H1 (cell line): Measurements from ENCODE around the gene DCAF7. TPM values are rescaled to one million over a fixed set of nuclear protein-coding genes. Genes with fewer than 3 reads are reported as not detected.

Source experiments
- CTCF ChIA-PET: fragments of 300-600 bp; sonication (Branson Sonifier 250); formaldehyde crosslinking; loops from one replicate; lab custom pipeline; 2021; ENCODE audit not compliant: partially characterized antibody; lab: Charles Lee
- POLR2A ChIA-PET: fragments of 300-600 bp; sonication (Branson Sonifier 250); formaldehyde crosslinking; loops from one replicate; lab custom pipeline; 2021; ENCODE audit warnings: inconsistent platforms; ENCODE audit not compliant: partially characterized antibody; lab: Charles Lee
- DNase-seq, 2 experiments: peaks; one replicate each; pipeline versions ENCODE4 v3.0.0 to v3.0.0-alpha.2; 2010 to 2022; ENCODE audit warnings: low spot score in 2 of 2, low read depth in 1 of 2, mixed read lengths in 1 of 2
- FAIRE-seq: peaks from 2 replicates; lab custom pipeline; 2011; peaks lifted over from hg19 to GRCh38; lab: Jason Lieb, UNC
- H2AFZ ChIP-seq: 2 replicates; pipeline ENCODE4 v1.8.1; 2012; ENCODE audit warnings: low read length, inconsistent platforms
- H2AK5ac ChIP-seq: 2 replicates; pipeline ENCODE4 v1.6.1; 2013; ENCODE audit warnings: low read depth, low read length
- H2BK120ac ChIP-seq: replicated peaks from 2 replicates; pipeline ENCODE3; 2013; ENCODE audit warnings: low read depth, low read length, inconsistent platforms
- H2BK12ac ChIP-seq: 2 replicates; pipeline ENCODE4 v1.6.1; 2013; ENCODE audit warnings: low read depth, low read length
- H2BK15ac ChIP-seq: 2 replicates; pipeline ENCODE4 v1.6.1; 2013; ENCODE audit warnings: low read length
- H2BK20ac ChIP-seq: 2 replicates; pipeline ENCODE4 v1.6.1; 2013; ENCODE audit warnings: low read length
- H2BK5ac ChIP-seq: 2 replicates; pipeline ENCODE4 v1.6.1; 2013; ENCODE audit warnings: low read depth, low read length
- H3K14ac ChIP-seq: 2 replicates; pipeline ENCODE4 v1.6.1; 2013; ENCODE audit warnings: inconsistent platforms; ENCODE audit not compliant: insufficient read length
- H3K18ac ChIP-seq: 2 replicates; pipeline ENCODE4 v1.6.1; 2013; ENCODE audit warnings: low read length; ENCODE audit errors: extremely low read depth
- H3K23ac ChIP-seq: 2 replicates; pipeline ENCODE4 v1.6.1; 2013; ENCODE audit warnings: inconsistent platforms; ENCODE audit not compliant: insufficient read length
- H3K23me2 ChIP-seq: 2 replicates; pipeline ENCODE4 v1.6.1; 2013; ENCODE audit warnings: low read depth, low read length
- H3K27ac ChIP-seq: 2 replicates; pipeline ENCODE4 v1.6.1; 2011; ENCODE audit warnings: low read depth, low read length, inconsistent platforms
- H3K27me3 ChIP-seq, 4 experiments: replicated peaks in 1 of 4; 1 replicate in 1 of 4; 2 replicates in 3 of 4; pipeline versions ENCODE4 v1.6.1 to v1.8.1; 2011 to 2013; ENCODE audit warnings: low read length in 3 of 4, mild to moderate bottlenecking in 3 of 4, inconsistent platforms in 2 of 4, mixed read lengths in 2 of 4, moderate library complexity in 1 of 4; ENCODE audit not compliant: control insufficient read depth in 3 of 4, insufficient read depth in 3 of 4; ENCODE audit errors: extremely low read depth in 1 of 4
- H3K36me3 ChIP-seq, 4 experiments: 2 replicates each; pipeline versions ENCODE4 v1.6.1 to v1.8.1; 2011 to 2013; ENCODE audit warnings: mild to moderate bottlenecking in 4 of 4, low read length in 3 of 4, moderate library complexity in 2 of 4, control low read depth in 1 of 4, inconsistent platforms in 1 of 4; ENCODE audit not compliant: insufficient read depth in 4 of 4, control insufficient read depth in 2 of 4
- H3K4ac ChIP-seq: replicated peaks from 2 replicates; pipeline ENCODE3; 2013; ENCODE audit warnings: low read length, low read depth, mixed read lengths, inconsistent platforms; ENCODE audit not compliant: insufficient read length
- H3K4me1 ChIP-seq, 4 experiments: replicated peaks in 1 of 4; 1 replicate in 1 of 4; 2 replicates in 3 of 4; pipeline versions ENCODE4 v1.6.1 to v1.8.1; 2011 to 2013; ENCODE audit warnings: low read length in 3 of 4, inconsistent platforms in 2 of 4, mixed read lengths in 1 of 4; ENCODE audit not compliant: insufficient read depth in 4 of 4, control insufficient read depth in 3 of 4
- H3K4me2 ChIP-seq, 2 experiments: 2 replicates each; pipeline versions ENCODE4 v1.6.1 to v1.8.1; 2011 to 2013; ENCODE audit warnings: low read depth in 2 of 2, low read length in 2 of 2, control low read depth in 1 of 2, inconsistent platforms in 1 of 2, mild to moderate bottlenecking in 1 of 2; ENCODE audit not compliant: insufficient read depth in 1 of 2
- H3K4me3 ChIP-seq, 4 experiments: fragments of 200-600, 300-600 bp in 1 of 4; sonication (generic), shearing (Covaris generic), sonication (Bioruptor Twin) in 1 of 4; 2 replicates each; pipeline versions ENCODE4 v1.5.1 to v1.8.1; 2011 to 2016; ENCODE audit warnings: low read length in 4 of 4, low read depth in 3 of 4, control low read depth in 2 of 4, inconsistent platforms in 2 of 4, mild to moderate bottlenecking in 2 of 4, mixed read lengths in 1 of 4, moderate library complexity in 1 of 4; ENCODE audit not compliant: insufficient read depth in 2 of 4; ENCODE audit errors: extremely low read depth in 1 of 4
- H3K56ac ChIP-seq: replicated peaks from 2 replicates; pipeline ENCODE3; 2013; ENCODE audit warnings: low read depth, mild to moderate bottlenecking, mixed read lengths, low read length, inconsistent platforms; ENCODE audit not compliant: insufficient read length
- H3K79me1 ChIP-seq: 2 replicates; pipeline ENCODE4 v1.6.1; 2013; ENCODE audit warnings: low read depth, low read length, control low read depth
- H3K79me2 ChIP-seq, 2 experiments: 2 replicates each; pipeline versions ENCODE4 v1.6.1 to v1.8.1; 2012 to 2013; ENCODE audit warnings: low read length in 2 of 2, mild to moderate bottlenecking in 2 of 2, inconsistent platforms in 1 of 2; ENCODE audit not compliant: insufficient read depth in 2 of 2, control insufficient read depth in 1 of 2
- H3K9ac ChIP-seq, 4 experiments: replicated peaks in 1 of 4; 1 replicate in 1 of 4; 2 replicates in 3 of 4; pipeline versions ENCODE4 v1.6.1 to v1.8.1; 2011 to 2013; ENCODE audit warnings: low read depth in 3 of 4, low read length in 3 of 4, control low read depth in 2 of 4, mild to moderate bottlenecking in 2 of 4, moderate library complexity in 2 of 4, inconsistent platforms in 1 of 4; ENCODE audit errors: extremely low read depth in 1 of 4
- H3K9me3 ChIP-seq, 2 experiments: 2 replicates each; pipeline versions ENCODE4 v1.6.1 to v1.8.1; 2012 to 2013; ENCODE audit warnings: mild to moderate bottlenecking in 2 of 2, moderate library complexity in 2 of 2, control low read depth in 1 of 2, inconsistent platforms in 1 of 2, low read depth in 1 of 2, low read length in 1 of 2, mixed read lengths in 1 of 2; ENCODE audit not compliant: insufficient read depth in 2 of 2
- H4K20me1 ChIP-seq, 2 experiments: replicated peaks in 1 of 2; 2 replicates each; pipeline versions ENCODE3 to v1.8.1; 2011 to 2013; ENCODE audit warnings: inconsistent platforms in 2 of 2, low read length in 2 of 2, mild to moderate bottlenecking in 1 of 2; ENCODE audit not compliant: insufficient read depth in 2 of 2, control insufficient read depth in 1 of 2
- H4K5ac ChIP-seq: 2 replicates; pipeline ENCODE4 v1.6.1; 2013; ENCODE audit warnings: low read length, low read depth, mixed read lengths, inconsistent platforms; ENCODE audit not compliant: insufficient read length
- H4K8ac ChIP-seq: 2 replicates; pipeline ENCODE4 v1.8.0; 2013; ENCODE audit warnings: mild to moderate bottlenecking, moderate library complexity, low read length, inconsistent platforms; ENCODE audit not compliant: insufficient read depth; ENCODE audit errors: extremely low read depth
- H4K91ac ChIP-seq: replicated peaks from 2 replicates; pipeline ENCODE3; 2013; ENCODE audit warnings: low read length, mixed read lengths, inconsistent platforms; ENCODE audit not compliant: insufficient read length
- CBX5 ChIP-seq: fragments of 300-800, 300-1000 bp; sonication (generic); IDR thresholded peaks from 2 replicates; pipeline ENCODE4 v1.7.1; 2016; ENCODE audit warnings: antibody characterized with exemption, low read length, low read depth
- EZH2 ChIP-seq: fragments of 200-600 bp; sonication (generic); IDR thresholded peaks from 2 replicates; pipeline ENCODE4 v1.7.1; 2012; ENCODE audit warnings: low read depth, mild to moderate bottlenecking, moderate library complexity, low read length, inconsistent platforms; ENCODE audit not compliant: severe bottlenecking
- KDM1A ChIP-seq: fragments of 200-600, 300-600 bp; sonication (generic); IDR thresholded peaks from 2 replicates; pipeline ENCODE4 v1.7.1; 2016; ENCODE audit warnings: mild to moderate bottlenecking, low read length, borderline replicate concordance
- NANOG ChIP-seq: IDR thresholded peaks from 2 replicates; pipeline ENCODE4 v1.6.1; 2011; ENCODE audit warnings: low read length, low read depth, mild to moderate bottlenecking, inconsistent platforms; ENCODE audit not compliant: insufficient read depth, poor library complexity, severe bottlenecking
- PHF8 ChIP-seq: fragments of 200-600 bp; sonication (generic); conservative IDR thresholded peaks from 2 replicates; pipeline ENCODE4 v1.7.1; 2012; ENCODE audit warnings: low read depth, mild to moderate bottlenecking, inconsistent platforms, low read length, moderate library complexity
- POLR2A ChIP-seq, 2 experiments: IDR thresholded peaks; 1 replicate in 1 of 2; 2 replicates in 1 of 2; pipeline ENCODE4 v1.6.1; 2011; ENCODE audit warnings: low read depth in 2 of 2, low read length in 2 of 2, mild to moderate bottlenecking in 2 of 2; ENCODE audit errors: control extremely low read depth in 1 of 2
- RFX5 ChIP-seq: IDR thresholded peaks from 2 replicates; pipeline ENCODE4 v1.6.1; 2011; ENCODE audit warnings: low read depth, low read length, improper control_type of control experiment, borderline replicate concordance
- SIN3A ChIP-seq, 2 experiments: IDR thresholded peaks in 1 of 2; conservative IDR thresholded peaks in 1 of 2; 2 replicates each; pipeline ENCODE4 v1.6.1; 2011 to 2012; ENCODE audit warnings: low read length in 2 of 2, improper control_type of control experiment in 1 of 2, low read depth in 1 of 2, mild to moderate bottlenecking in 1 of 2
- SIRT6 ChIP-seq: IDR thresholded peaks from one replicate; pipeline ENCODE4 v1.7.1; 2012; ENCODE audit warnings: low read length, inconsistent platforms
- WGBS, 2 experiments: shearing (Covaris generic) in 1 of 2; methylation state at CpG; one replicate each; pipeline versions ENCODE4 v1.1.6 to v1.1.7; 2013 to 2015; ENCODE audit warnings: low lambda C conversion rate in 2 of 2, mixed read lengths in 2 of 2, inconsistent platforms in 1 of 2, low coverage in 1 of 2, missing lambda C conversion rate in 1 of 2; ENCODE audit not compliant: insufficient replicate concordance in 2 of 2, insufficient coverage in 1 of 2, insufficient read length in 1 of 2; ENCODE audit errors: extremely low coverage in 1 of 2, missing lambda C conversion rate in 1 of 2; 5-methylcytosine and 5-hydroxymethylcytosine counted together
- polyA plus RNA-seq, 7 experiments: library from polyadenylated mRNA; depleted of rRNA in 3 of 7; stranded (reverse) in 5 of 7; unstranded in 2 of 7; fragments of >200 nt in 5 of 7; fragments of 200-250 nt in 2 of 7; gene quantifications; 1 replicate in 5 of 7; 2 replicates in 1 of 7; 4 replicates in 1 of 7; pipeline versions ENCODE4 v1.2.1 to v1.2.3, GENCODE V29; 2011 to 2013; ENCODE audit warnings: missing spikeins in 2 of 7, mixed read lengths in 2 of 7
- total RNA-seq: library from RNA; stranded (reverse); fragmentation: NEBNext Ultra II Directional; extraction: Animal tissue kit (Norgen Biotek cat#: 25700); gene quantifications from 2 replicates; pipeline ENCODE4 v1.2.1, GENCODE V29; 2021

DCAF7 gene
- total and polyA plus RNA-seq, 2 of the 8 experiments (the other 6 are each of a cell fraction or from before 2014, with no cell fraction given): 74.9 to 94.1 TPM

- Histone ChIP-seq H2BK20ac (no peak overlapping the region), H2BK120ac (no peak overlapping the region), H3K36me3 (no peaks in the 10 kb centered on the region), H3K27ac (no peak overlapping the region), H4K91ac (no peak overlapping the region), H3K14ac (no peak overlapping the region), H3K79me2 (no peaks in the 10 kb centered on the region), H2BK15ac (no peak overlapping the region), H3K18ac (no peak overlapping the region), H3K4me1 (no peaks in the 10 kb centered on the region), H3K4ac (no peak overlapping the region), H4K8ac (no peak overlapping the region), H3K4me2 (no peak overlapping the region), H3K4me3 (no peak overlapping the region), H4K5ac (no peak overlapping the region), H3K9ac (no peak overlapping the region), H3K79me1 (no peaks in the 10 kb centered on the region), H3K23me2 (no peaks in the 10 kb centered on the region), H3K23ac (no peak overlapping the region), H2AK5ac (no peak overlapping the region), H2BK12ac (no peak overlapping the region), H2AFZ (no peak overlapping the region), H3K9me3 (no peaks in the 10 kb centered on the region; a peak in 1 of 4 replicates), H4K20me1 (peaks cover 0 to 2% of the 10 kb centered on the region in 2 experiments), H2BK5ac (no peak overlapping the region), H3K56ac (no peak overlapping the region), H3K27me3 (no peaks in the 10 kb centered on the region)
- WGBS, 2 experiments: 95% methylated on average over 3 of the region's 3 CpGs; no CpG with 5 or more reads in 1 of the 2 experiments
- POLR2A ChIA-PET: interaction anchor here (1.0 kb wide), 1 partner anchor 14 kb away, joined by 3 read pairs; no protein-coding TSS in a partner anchor
- FAIRE-seq (no peak), DNase-seq (no peak)
- CTCF ChIA-PET: interaction anchor here (1.9 to 3.0 kb wide), 4 partner anchors 17 to 198 kb away, joined by 4 to 13 read pairs (median 7); no protein-coding TSS in a partner anchor
- TF ChIP-seq PHF8 (no peak), EZH2 (no peak), KDM1A (no peak), RFX5 (no peak), SIRT6 (no peak), SIN3A (conservative IDR thresholded peaks at IDR 0.05 in 1 of 2, IDR thresholded peaks at IDR 0.05 in 1 of 2; ENCODE audit: low read depth in 1 of 2, low read length in 2 of 2) (no peak), NANOG (no peak), POLR2A (IDR thresholded peaks at IDR 0.05; ENCODE audit: control extremely low read depth in 1 of 2, low read depth in 2 of 2, low read length in 2 of 2) (no peak), CBX5 (no peak)
These were observed 37.9 kb upstream of the DCAF7 start for GRCh38 chr17:63512388-63512787.
